AG09309 (cell line): Measurements from ENCODE around the gene PDIA2.

Experiments used
- DNase-seq: peaks from one replicate; pipeline ENCODE4 v3.0.0-alpha.2; 2010; ENCODE audit warnings: low read depth
- H3K4me3 ChIP-seq: 2 replicates; pipeline ENCODE4 v1.5.1; 2011; ENCODE audit warnings: mild to moderate bottlenecking, low read depth, low read length, moderate library complexity; ENCODE audit not compliant: control insufficient read depth
- CTCF ChIP-seq: IDR thresholded peaks from 2 replicates; pipeline ENCODE4 v1.5.1; 2011; ENCODE audit warnings: mild to moderate bottlenecking, low read depth, low read length, inconsistent platforms; ENCODE audit not compliant: insufficient read depth, control insufficient read depth; ENCODE audit errors: missing control alignments

PDIA2 gene

GRCh38 chr16:283033-283805 lies at the start of gene PDIA2:
PDIA2 (plus strand) TSS chr16:283164; CDS start chr16:283170, 6 bp downstream.
- TF ChIP-seq CTCF, result no peak
- no peak within 1 kb of the TSS for H3K4me3 ChIP-seq
- no peak for DNase-seq

- H3K4me3 ChIP-seq, result peak within 1 kb of the TSS; percentile 67
- peak; percentile 43 for TF ChIP-seq CTCF
- peak; percentile 21 for DNase-seq
Measured at GRCh38 chr16:234468-235305, 48.3 kb upstream of the PDIA2 start, which contains the start of gene FAM234A. FAM234A (plus strand) TSS chr16:234821; CDS start chr16:254414, 19,593 bp downstream.

GRCh38 chr16:239948-240277 lies 43.1 kb upstream of the PDIA2 start:
- no peak for DNase-seq
- no peak overlapping the region for H3K4me3 ChIP-seq
- no peak for TF ChIP-seq CTCF

- H3K4me3 ChIP-seq, result no peak overlapping the region
- TF ChIP-seq CTCF, result no peak
- DNase-seq, result no peak
Measured at GRCh38 chr16:240559-240958, 42.4 kb upstream of the PDIA2 start.

GRCh38 chr16:242281-242680 lies 40.7 kb upstream of the PDIA2 start:
- DNase-seq, result no peak
- no peak for TF ChIP-seq CTCF
- no peak overlapping the region for H3K4me3 ChIP-seq

- no peak for TF ChIP-seq CTCF
- no peak for DNase-seq
- H3K4me3 ChIP-seq, result no peak overlapping the region
Measured at GRCh38 chr16:243348-243747, 39.6 kb upstream of the PDIA2 start.
